GM18507 (cell line): ENCODE measurements around the gene PPFIA2.

Experiments used
- DNase-seq: peaks from one replicate; pipeline ENCODE4 v3.0.0; 2011; ENCODE audit warnings: low read depth; ENCODE audit not compliant: insufficient read length; ENCODE audit errors: extremely low spot score
- FAIRE-seq: peaks from 2 replicates; lab custom pipeline; 2011; peaks lifted over from hg19 to GRCh38; lab: Jason Lieb, UNC

Gene PPFIA2

DNA sequence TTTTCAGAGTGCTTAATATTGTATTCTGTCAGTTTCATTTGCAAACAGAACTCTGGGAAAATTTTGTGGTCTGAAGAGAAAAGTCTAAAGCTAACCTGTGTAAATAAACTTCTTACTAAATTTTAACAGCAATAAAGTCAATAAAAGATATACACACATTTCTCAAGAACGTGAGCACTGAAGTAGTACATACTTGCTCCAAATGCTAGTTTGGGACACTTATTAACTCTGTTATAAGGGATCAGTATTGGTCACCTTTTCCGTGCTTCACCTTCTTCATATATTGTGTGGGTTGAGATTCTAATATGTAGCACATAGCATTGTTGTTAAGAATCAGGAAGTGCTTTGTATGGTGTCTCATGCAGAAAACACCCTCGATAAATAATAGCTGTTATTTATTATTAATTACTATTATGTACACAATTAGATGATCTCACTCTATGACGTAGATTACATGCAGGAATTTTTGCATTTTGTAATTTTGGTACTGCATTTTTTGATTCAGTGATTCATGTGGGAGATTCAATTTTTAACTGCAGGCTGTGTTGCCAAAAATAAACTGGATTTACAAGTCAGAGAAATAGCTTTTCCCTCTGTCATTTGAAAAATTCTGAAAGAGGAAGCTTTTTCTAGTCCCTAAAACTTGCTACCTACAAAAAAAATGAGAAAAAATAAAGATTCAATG is 380.4 kb downstream of the PPFIA2 start:
- FAIRE-seq (no peak), DNase-seq (no peak)

- FAIRE-seq (no peak), DNase-seq (no peak)
Measured at GRCh38 chr12:81377771-81378170, 381.4 kb downstream of the PPFIA2 start.

DNA sequence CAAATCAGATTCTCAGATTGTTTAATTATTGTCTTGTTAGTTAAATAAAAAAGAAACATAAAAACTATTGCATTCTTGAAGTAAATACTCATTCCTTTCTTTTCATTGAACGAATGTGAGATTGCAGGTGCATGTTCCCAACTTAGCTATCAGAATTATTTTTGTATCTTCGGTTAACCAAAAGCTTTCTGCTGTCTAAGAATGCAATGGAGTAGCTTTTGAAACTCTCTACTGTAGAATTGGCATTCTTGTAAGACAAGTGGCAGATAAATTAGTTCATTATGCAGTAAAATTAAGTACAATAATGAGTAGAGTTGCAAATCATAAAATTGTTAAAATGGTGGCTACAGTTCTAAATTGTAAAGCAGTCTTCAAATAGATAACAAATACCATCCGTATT is 383.2 kb downstream of the PPFIA2 start:
- FAIRE-seq = no peak
- no peak for DNase-seq

- no peak for FAIRE-seq
- no peak for DNase-seq
Measured at GRCh38 chr12:81370456-81370855, 388.7 kb downstream of the PPFIA2 start.

GRCh38 chr12:81369175-81369574 is 390.0 kb downstream of the PPFIA2 start:
- FAIRE-seq = no peak

DNA sequence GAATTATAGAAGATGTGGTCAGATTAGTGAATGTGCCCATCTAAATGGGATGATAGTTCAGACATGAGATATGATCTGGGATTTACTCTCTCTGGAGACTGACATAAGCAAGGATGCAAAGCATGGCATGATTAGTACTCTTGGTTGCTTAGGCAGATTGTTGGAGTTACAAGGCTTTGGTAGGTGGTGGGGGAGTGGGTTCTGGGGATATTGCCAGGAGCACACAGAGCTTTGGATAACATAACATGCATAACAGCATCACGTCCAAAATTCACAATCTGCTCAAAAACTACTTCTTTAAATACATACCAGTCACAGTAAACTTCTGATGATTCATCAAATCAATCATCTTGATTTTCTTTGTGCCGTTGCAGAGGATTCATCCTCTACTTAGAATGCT is 393.9 kb downstream of the PPFIA2 start:
- DNase-seq (no peak), FAIRE-seq (no peak)

More at GRCh38 chr12:81369175-81369574, 390.0 kb downstream of the PPFIA2 start:
- DNase-seq = no peak

- DNase-seq (no peak), FAIRE-seq (no peak)
Measured at GRCh38 chr12:81360916-81361315, 398.2 kb downstream of the PPFIA2 start.

GRCh38 chr12:81359736-81360135 is 399.4 kb downstream of the PPFIA2 start:
- DNase-seq = no peak
- no peak for FAIRE-seq

- FAIRE-seq = no peak
- DNase-seq = no peak
Measured at GRCh38 chr12:81354327-81354932, 404.7 kb downstream of the PPFIA2 start.

- DNase-seq (no peak), FAIRE-seq (no peak)
Measured at GRCh38 chr12:81350309-81350708, 408.8 kb downstream of the PPFIA2 start.

DNA sequence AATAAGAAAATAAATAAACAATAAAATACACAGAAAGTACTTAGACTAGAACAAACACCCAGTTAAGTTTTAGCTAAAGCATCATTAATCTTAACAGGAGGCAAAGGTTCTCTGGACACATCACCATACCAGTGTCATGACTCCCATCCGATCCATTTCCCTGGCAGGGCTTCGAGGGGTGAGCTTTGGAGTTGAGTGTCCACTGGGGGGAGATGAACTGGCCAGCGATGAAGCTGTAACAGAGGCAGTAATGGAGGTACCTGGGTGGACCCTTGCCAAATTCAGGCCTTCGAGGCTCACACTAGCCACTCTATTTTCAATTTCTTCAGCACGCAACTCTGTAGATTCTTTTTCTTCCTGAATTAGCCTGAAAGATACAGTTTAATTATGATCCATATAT is 411.7 kb downstream of the PPFIA2 start:
- FAIRE-seq = no peak
- no peak for DNase-seq

DNA sequence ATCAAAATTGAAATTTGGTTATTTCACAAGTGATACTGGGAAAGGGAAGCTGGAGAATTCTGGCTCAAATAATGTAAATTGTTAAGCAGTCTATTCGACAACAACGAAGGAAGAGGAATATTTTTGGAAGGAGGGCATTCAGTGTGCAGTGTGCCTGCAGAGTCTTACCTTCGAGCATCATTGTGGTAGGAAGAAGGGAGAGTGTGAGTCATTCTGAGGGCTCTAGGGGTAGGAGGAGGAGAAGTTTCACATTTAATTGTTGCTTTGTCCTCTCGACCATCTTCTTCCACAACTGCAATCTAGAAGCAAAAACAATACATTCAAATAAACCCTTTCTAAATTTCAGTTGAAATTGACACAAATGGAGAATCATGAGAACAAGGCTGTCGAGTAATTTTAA is 418.2 kb downstream of the PPFIA2 start:
- DNase-seq (no peak), FAIRE-seq (no peak)

DNA sequence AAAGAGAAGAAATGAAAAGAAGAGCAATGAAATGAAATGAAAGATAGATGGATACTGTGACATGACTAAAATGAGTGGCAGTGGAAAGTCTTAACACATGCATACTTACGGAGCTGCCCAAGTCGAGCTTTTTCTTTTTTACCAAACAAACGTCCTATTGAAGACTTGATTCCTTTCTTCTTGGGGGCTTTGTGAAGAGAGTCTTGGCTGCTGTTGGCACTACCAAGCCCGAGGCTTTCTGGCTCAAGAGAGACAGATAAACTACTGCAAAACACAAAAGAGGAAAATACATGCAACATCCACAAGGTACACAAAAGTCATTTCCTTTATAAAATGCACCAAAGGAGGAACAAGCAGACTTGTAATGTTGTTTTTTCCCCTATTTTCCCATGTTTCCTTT is 420.1 kb downstream of the PPFIA2 start:
- no peak for FAIRE-seq
- no peak for DNase-seq

- FAIRE-seq (no peak), DNase-seq (no peak)
Measured at GRCh38 chr12:81337886-81338285, 421.3 kb downstream of the PPFIA2 start.

GRCh38 chr12:81333812-81334211 is 425.3 kb downstream of the PPFIA2 start:
- no peak for FAIRE-seq
- no peak for DNase-seq

- DNase-seq = no peak
- no peak for FAIRE-seq
Measured at GRCh38 chr12:81332054-81332453, 427.1 kb downstream of the PPFIA2 start.

- DNase-seq = no peak
- FAIRE-seq = no peak
Measured at GRCh38 chr12:81330480-81330879, 428.7 kb downstream of the PPFIA2 start.

- DNase-seq = no peak
- FAIRE-seq = no peak
Measured at GRCh38 chr12:81329085-81329484, 430.1 kb downstream of the PPFIA2 start.

GRCh38 chr12:81327425-81327824 is 431.7 kb downstream of the PPFIA2 start:
- FAIRE-seq (no peak), DNase-seq (no peak)

GRCh38 chr12:81325086-81325485 is 434.1 kb downstream of the PPFIA2 start:
- FAIRE-seq = no peak

GRCh38 chr12:81314903-81315531 is 444.1 kb downstream of the PPFIA2 start:
- DNase-seq = no peak
- FAIRE-seq = no peak

More at GRCh38 chr12:81325086-81325485, 434.1 kb downstream of the PPFIA2 start:
- no peak for DNase-seq
